ENCODE results near the gene LRRC75B.
"Not testable (repeated sequence)": the region's sequence is repeated elsewhere in the genome, so short reads cannot be mapped to it uniquely, and the experiment has no call there.

Gene LRRC75B

DNA sequence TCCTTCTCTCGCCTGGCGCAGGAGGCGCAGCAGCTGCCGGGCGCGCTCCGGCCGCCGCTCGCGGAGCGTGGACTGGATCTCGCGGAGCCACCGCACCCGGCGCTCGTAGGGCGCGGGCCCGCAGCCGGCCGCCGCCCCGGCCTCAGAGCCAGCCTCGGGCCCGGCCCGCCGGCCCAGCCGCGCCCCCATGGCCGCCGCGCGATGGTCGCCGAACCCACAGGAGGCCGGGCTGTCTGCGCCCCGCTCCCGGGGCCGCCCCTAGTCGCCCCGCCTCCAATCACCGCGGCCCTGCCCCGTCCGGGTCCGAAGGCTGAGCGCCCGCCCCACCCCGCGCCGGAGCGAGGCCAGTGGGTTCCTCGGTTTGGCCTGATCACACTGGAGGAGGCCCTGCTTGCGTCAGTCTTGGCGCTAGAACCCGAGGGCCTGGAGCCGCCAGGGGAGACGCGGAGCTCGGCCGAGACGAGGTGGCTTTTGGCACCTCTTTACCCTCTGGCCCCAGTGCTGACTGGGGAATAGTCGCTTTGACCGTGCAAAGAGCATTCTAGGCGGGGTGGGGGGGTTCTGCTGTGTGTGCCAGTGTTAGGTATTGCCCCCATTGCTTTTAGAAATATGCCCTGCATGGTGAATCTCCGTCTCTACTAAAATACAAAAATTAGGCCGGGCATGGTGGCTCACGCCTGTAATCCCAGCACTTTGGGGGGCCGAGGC lies at the start of gene LRRC75B:
TSS of gene LRRC75B (minus strand) at position 223 of the 708 bp plus-strand sequence. CDS start at position 189, 34 bp downstream.
- Mint-ChIP-seq H3K9me3 (no peaks in the 10 kb centered on the region), H3K4me3 (peak within 1 kb of the TSS; percentile 82), H3K4me1 (peaks cover 2% of the 10 kb centered on the region), H3K27me3 (no peaks in the 10 kb centered on the region), H3K36me3 (no peaks in the 10 kb centered on the region), H3K27ac (no peak within 1 kb of the TSS)
- peak; percentile 75 for ATAC-seq (ENCODE audit: low read depth)
- DNase-seq (ENCODE audit: low spot score in 2 of 2) = peak in 1 of 2 donors; percentile 32

- H3K27ac Mint-ChIP-seq; H3K9me3 Mint-ChIP-seq; DNase-seq (ENCODE audit: low spot score in 2 of 2); H3K27me3 Mint-ChIP-seq; H3K4me1 Mint-ChIP-seq; H3K36me3 Mint-ChIP-seq; ATAC-seq (ENCODE audit: low read depth); H3K4me3 Mint-ChIP-seq: not testable (repeated sequence)
Measured at GRCh38 chr22:24642307-24642706, 49.4 kb upstream of the LRRC75B start.

GRCh38 chr22:24636513-24636912 lies 43.6 kb upstream of the LRRC75B start:
- H3K36me3 Mint-ChIP-seq; H3K27me3 Mint-ChIP-seq; H3K4me3 Mint-ChIP-seq; H3K4me1 Mint-ChIP-seq; H3K9me3 Mint-ChIP-seq; DNase-seq (ENCODE audit: low spot score in 2 of 2); ATAC-seq (ENCODE audit: low read depth); H3K27ac Mint-ChIP-seq: not testable (repeated sequence)

GRCh38 chr22:24634776-24635389 lies 42.0 kb upstream of the LRRC75B start:
- not testable (repeated sequence) for H3K9me3 Mint-ChIP-seq; ATAC-seq (ENCODE audit: low read depth); H3K27ac Mint-ChIP-seq; H3K4me3 Mint-ChIP-seq; H3K27me3 Mint-ChIP-seq; H3K36me3 Mint-ChIP-seq; DNase-seq (ENCODE audit: low spot score in 2 of 2)
- H3K4me1 Mint-ChIP-seq = peaks cover 19% of the 10 kb centered on the region

GRCh38 chr22:24633231-24634023 lies 40.6 kb upstream of the LRRC75B start:
- ATAC-seq (ENCODE audit: low read depth) = not testable (repeated sequence)
- H3K4me3 Mint-ChIP-seq = peak overlapping the region; percentile 2

DNA sequence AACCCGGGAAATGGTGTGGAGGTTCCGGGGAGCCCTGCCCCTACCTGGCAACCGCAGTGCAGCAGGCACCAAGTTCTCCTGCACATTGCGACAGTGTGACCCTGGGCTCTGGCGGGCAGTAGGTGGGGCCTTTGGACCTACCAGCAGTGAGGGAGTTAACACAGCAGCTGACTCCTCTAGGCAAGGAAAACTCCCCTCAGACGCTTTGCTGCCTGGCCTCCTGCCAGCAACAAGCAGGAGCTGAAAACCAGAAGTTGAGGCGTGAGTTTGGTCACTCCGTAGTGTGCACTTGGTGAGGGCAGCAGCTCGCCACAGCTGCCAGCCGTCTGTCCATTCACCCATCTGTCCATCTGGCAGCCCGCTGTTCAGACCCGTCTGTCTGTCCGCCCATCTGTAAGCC lies 39.8 kb upstream of the LRRC75B start:
- not testable (repeated sequence) for ATAC-seq (ENCODE audit: low read depth); DNase-seq (ENCODE audit: low spot score in 2 of 2)

More at GRCh38 chr22:24633231-24634023, 40.6 kb upstream of the LRRC75B start:
- peaks cover 19% of the 10 kb centered on the region for H3K4me1 Mint-ChIP-seq
- H3K27ac Mint-ChIP-seq; H3K9me3 Mint-ChIP-seq; H3K27me3 Mint-ChIP-seq; DNase-seq (ENCODE audit: low spot score in 2 of 2); H3K36me3 Mint-ChIP-seq: not testable (repeated sequence)

GRCh38 chr22:24631430-24632122 lies 38.7 kb upstream of the LRRC75B start:
- not testable (repeated sequence) for H3K27me3 Mint-ChIP-seq; H3K9me3 Mint-ChIP-seq; ATAC-seq (ENCODE audit: low read depth); H3K36me3 Mint-ChIP-seq; H3K4me3 Mint-ChIP-seq; DNase-seq (ENCODE audit: low spot score in 2 of 2); H3K27ac Mint-ChIP-seq
- H3K4me1 Mint-ChIP-seq = peaks cover 19% of the 10 kb centered on the region

More for the DNA sequence above, 39.8 kb upstream of the LRRC75B start:
- H3K4me1 Mint-ChIP-seq = peaks cover 19% of the 10 kb centered on the region
- not testable (repeated sequence) for H3K4me3 Mint-ChIP-seq, H3K9me3 Mint-ChIP-seq, H3K27me3 Mint-ChIP-seq, H3K27ac Mint-ChIP-seq, H3K36me3 Mint-ChIP-seq

GRCh38 chr22:24630812-24631427 lies 38.0 kb upstream of the LRRC75B start:
- not testable (repeated sequence) for H3K27ac Mint-ChIP-seq; ATAC-seq (ENCODE audit: low read depth); H3K4me3 Mint-ChIP-seq; H3K27me3 Mint-ChIP-seq; DNase-seq (ENCODE audit: low spot score in 2 of 2); H3K36me3 Mint-ChIP-seq; H3K9me3 Mint-ChIP-seq
- peaks cover 19% of the 10 kb centered on the region for H3K4me1 Mint-ChIP-seq

GRCh38 chr22:24629069-24629468 lies 36.2 kb upstream of the LRRC75B start:
- H3K9me3 Mint-ChIP-seq; H3K4me3 Mint-ChIP-seq; ATAC-seq (ENCODE audit: low read depth); DNase-seq (ENCODE audit: low spot score in 2 of 2); H3K27me3 Mint-ChIP-seq; H3K27ac Mint-ChIP-seq; H3K36me3 Mint-ChIP-seq: not testable (repeated sequence)
- H3K4me1 Mint-ChIP-seq = peaks cover 15% of the 10 kb centered on the region

DNA sequence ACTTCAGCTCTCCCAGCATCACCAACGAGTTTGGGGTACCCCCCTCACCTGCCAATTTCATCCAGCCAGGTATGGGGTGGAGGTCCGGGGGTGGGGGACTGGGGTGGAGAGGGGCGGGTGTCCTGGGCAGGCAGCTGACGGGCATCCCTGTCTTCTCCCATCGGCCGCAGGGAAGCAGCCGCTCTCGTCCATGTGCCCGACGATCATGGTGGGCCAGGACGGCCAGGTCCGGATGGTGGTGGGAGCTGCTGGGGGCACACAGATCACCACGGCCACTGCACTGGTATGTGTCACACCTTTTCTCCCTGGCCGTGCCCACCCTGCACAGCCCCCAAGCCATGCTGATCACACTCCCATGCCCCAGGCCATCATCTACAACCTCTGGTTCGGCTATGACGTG lies 35.0 kb upstream of the LRRC75B start:
- not testable (repeated sequence) for H3K4me1 Mint-ChIP-seq; H3K4me3 Mint-ChIP-seq; DNase-seq (ENCODE audit: low spot score in 2 of 2); H3K36me3 Mint-ChIP-seq; H3K9me3 Mint-ChIP-seq; H3K27me3 Mint-ChIP-seq; H3K27ac Mint-ChIP-seq; ATAC-seq (ENCODE audit: low read depth)

DNA sequence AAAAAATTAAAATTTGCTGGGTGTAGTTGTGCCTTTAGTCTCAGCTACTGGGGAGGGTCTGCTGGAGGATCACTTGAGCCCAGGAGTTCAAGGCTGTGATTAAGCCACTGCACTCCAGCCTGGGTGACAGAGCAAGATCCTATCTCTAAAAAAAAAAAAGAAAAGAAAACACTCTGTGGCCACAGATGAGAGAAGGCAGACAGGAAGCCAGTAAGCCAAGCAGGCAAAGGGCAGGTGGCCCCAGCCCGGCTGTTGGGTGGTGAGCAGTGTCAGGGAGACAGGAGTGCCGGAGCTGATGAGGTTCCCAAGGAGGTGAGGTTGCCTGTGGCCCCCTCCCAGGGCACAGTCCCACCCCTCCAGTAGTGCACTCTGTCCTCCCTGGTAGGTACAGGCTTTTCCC lies 29.7 kb upstream of the LRRC75B start:
- not testable (repeated sequence) for H3K4me3 Mint-ChIP-seq; H3K27ac Mint-ChIP-seq; H3K4me1 Mint-ChIP-seq; ATAC-seq (ENCODE audit: low read depth); H3K9me3 Mint-ChIP-seq; H3K27me3 Mint-ChIP-seq; DNase-seq (ENCODE audit: low spot score in 2 of 2); H3K36me3 Mint-ChIP-seq

DNA sequence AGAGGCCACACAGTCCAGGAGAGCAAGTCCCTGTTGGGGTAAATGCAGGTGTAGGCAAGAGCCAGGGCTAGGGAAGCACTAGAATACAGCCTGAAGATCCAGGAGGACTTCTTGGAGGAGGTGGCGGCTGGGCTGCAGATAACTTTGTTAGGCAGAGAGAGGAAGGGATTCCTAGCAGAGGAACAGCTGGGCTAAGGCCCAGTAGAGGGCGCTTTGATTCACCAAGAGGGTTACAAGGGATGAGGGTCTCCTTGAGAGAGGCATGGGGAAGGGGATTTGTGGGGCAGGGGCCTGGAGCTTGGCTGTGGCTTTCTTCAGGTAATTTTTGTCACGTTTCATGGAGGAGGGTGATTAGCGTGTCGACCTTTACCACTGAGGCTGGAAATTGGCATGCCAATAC lies 28.4 kb upstream of the LRRC75B start:
- H3K9me3 Mint-ChIP-seq, H3K4me1 Mint-ChIP-seq, H3K27ac Mint-ChIP-seq: not testable (repeated sequence)

DNA sequence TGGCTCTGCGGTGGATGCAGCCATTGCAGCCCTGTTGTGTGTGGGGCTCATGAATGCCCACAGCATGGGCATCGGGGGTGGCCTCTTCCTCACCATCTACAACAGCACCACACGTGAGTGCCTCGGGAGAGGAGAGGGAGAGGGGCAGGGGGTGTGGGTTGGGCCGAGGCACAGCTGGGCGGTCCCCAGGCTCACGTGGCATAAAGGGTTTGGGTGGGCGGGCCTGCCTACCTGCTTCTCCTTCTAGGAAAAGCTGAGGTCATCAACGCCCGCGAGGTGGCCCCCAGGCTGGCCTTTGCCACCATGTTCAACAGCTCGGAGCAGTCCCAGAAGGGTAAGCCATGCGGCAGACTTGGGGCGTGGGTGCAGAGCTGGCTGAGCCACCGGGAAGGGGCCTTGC lies 21.9 kb upstream of the LRRC75B start:
- not testable (repeated sequence) for ATAC-seq (ENCODE audit: low read depth); H3K4me1 Mint-ChIP-seq; H3K27me3 Mint-ChIP-seq; H3K27ac Mint-ChIP-seq; H3K9me3 Mint-ChIP-seq; H3K36me3 Mint-ChIP-seq; DNase-seq (ENCODE audit: low spot score in 2 of 2); H3K4me3 Mint-ChIP-seq

More for the DNA sequence above, 28.4 kb upstream of the LRRC75B start:
- not testable (repeated sequence) for H3K27me3 Mint-ChIP-seq; H3K36me3 Mint-ChIP-seq; H3K4me3 Mint-ChIP-seq; DNase-seq (ENCODE audit: low spot score in 2 of 2); ATAC-seq (ENCODE audit: low read depth)
